ENCODE data around the gene DYRK1A. TPM values are rescaled to one million over a fixed set of nuclear protein-coding genes. Genes with fewer than 3 reads are reported as not detected.

Gene DYRK1A
- total RNA-seq, 2 donors from 2014 or later: 55.6 to 59.9 TPM

GRCh38 chr21:37558676-37559211, 192.2 kb downstream of the DYRK1A start:
- Mint-ChIP-seq H3K4me3 (no peak overlapping the region), H3K27me3 (peaks cover 8% of the 10 kb centered on the region)
- ATAC-seq (replicated peaks): no peak

GRCh38 chr21:37560385-37560784, 193.8 kb downstream of the DYRK1A start:
- Mint-ChIP-seq H3K27me3 (peaks cover 8% of the 10 kb centered on the region), H3K27ac (no peak overlapping the region), H3K4me1 (peaks cover 4% of the 10 kb centered on the region), H3K9me3 (no peaks in the 10 kb centered on the region), H3K4me3 (no peak overlapping the region), H3K36me3 (ENCODE audit: low read depth) (no peaks in the 10 kb centered on the region)
- ATAC-seq (replicated peaks): no peak

More at GRCh38 chr21:37558676-37559211, 192.2 kb downstream of the DYRK1A start:
- H3K27ac Mint-ChIP-seq: no peak overlapping the region
- no peaks in the 10 kb centered on the region for H3K9me3 Mint-ChIP-seq
- no peaks in the 10 kb centered on the region for H3K36me3 Mint-ChIP-seq (ENCODE audit: low read depth)
- H3K4me1 Mint-ChIP-seq: no peaks in the 10 kb centered on the region

- no peak for ATAC-seq (replicated peaks)
- H3K4me1 Mint-ChIP-seq: peaks cover 4% of the 10 kb centered on the region
- H3K4me3 Mint-ChIP-seq: no peak overlapping the region
- peaks cover 4% of the 10 kb centered on the region for H3K27me3 Mint-ChIP-seq
- H3K27ac Mint-ChIP-seq: no peak overlapping the region
- no peaks in the 10 kb centered on the region for H3K9me3 Mint-ChIP-seq
- H3K36me3 Mint-ChIP-seq (ENCODE audit: low read depth): no peaks in the 10 kb centered on the region
These were observed 194.9 kb downstream of the DYRK1A start for GRCh38 chr21:37561506-37561905.

- no peak for ATAC-seq (replicated peaks)
These were observed 195.7 kb downstream of the DYRK1A start for GRCh38 chr21:37561941-37562919.

GRCh38 chr21:37562920-37563640, 196.5 kb downstream of the DYRK1A start:
- no peaks in the 10 kb centered on the region for H3K9me3 Mint-ChIP-seq
- H3K27me3 Mint-ChIP-seq: peaks cover 4% of the 10 kb centered on the region
- peak overlapping the region; percentile 98 for H3K27ac Mint-ChIP-seq
- ATAC-seq (replicated peaks): peak; percentile 1
- H3K36me3 Mint-ChIP-seq (ENCODE audit: low read depth): no peaks in the 10 kb centered on the region
- H3K4me3 Mint-ChIP-seq: peak overlapping the region; percentile 91
- H3K4me1 Mint-ChIP-seq: peaks cover 4% of the 10 kb centered on the region

More at GRCh38 chr21:37561941-37562919, 195.7 kb downstream of the DYRK1A start:
- H3K27me3 Mint-ChIP-seq: peaks cover 4% of the 10 kb centered on the region
- no peaks in the 10 kb centered on the region for H3K9me3 Mint-ChIP-seq
- peaks cover 4% of the 10 kb centered on the region for H3K4me1 Mint-ChIP-seq
- peak overlapping the region; percentile 98 for H3K27ac Mint-ChIP-seq
- peak overlapping the region; percentile 91 for H3K4me3 Mint-ChIP-seq
- H3K36me3 Mint-ChIP-seq (ENCODE audit: low read depth): no peaks in the 10 kb centered on the region

- peak; percentile 86 for ATAC-seq (replicated peaks)
- Mint-ChIP-seq H3K9me3 (no peaks in the 10 kb centered on the region), H3K4me1 (peaks cover 4% of the 10 kb centered on the region), H3K27me3 (peaks cover under 1% of the 10 kb centered on the region), H3K4me3 (peak overlapping the region; percentile 91), H3K27ac (peak overlapping the region; percentile 98), H3K36me3 (ENCODE audit: low read depth) (no peaks in the 10 kb centered on the region)
These were observed 197.2 kb downstream of the DYRK1A start for GRCh38 chr21:37563641-37564340.

- peak; percentile 88 for ATAC-seq (replicated peaks)
- H3K36me3 Mint-ChIP-seq (ENCODE audit: low read depth): no peaks in the 10 kb centered on the region
- no peaks in the 10 kb centered on the region for H3K27me3 Mint-ChIP-seq
- H3K27ac Mint-ChIP-seq: peak overlapping the region; percentile 98
- peak overlapping the region; percentile 91 for H3K4me3 Mint-ChIP-seq
- peaks cover 4% of the 10 kb centered on the region for H3K4me1 Mint-ChIP-seq
- no peaks in the 10 kb centered on the region for H3K9me3 Mint-ChIP-seq
These were observed 197.9 kb downstream of the DYRK1A start for GRCh38 chr21:37564341-37564923.

GRCh38 chr21:37564924-37565529, 198.5 kb downstream of the DYRK1A start:
- no peaks in the 10 kb centered on the region for H3K9me3 Mint-ChIP-seq
- H3K4me3 Mint-ChIP-seq: peak overlapping the region; percentile 91
- no peak for ATAC-seq (replicated peaks)
- H3K36me3 Mint-ChIP-seq (ENCODE audit: low read depth): no peaks in the 10 kb centered on the region
- H3K27me3 Mint-ChIP-seq: no peaks in the 10 kb centered on the region
- H3K27ac Mint-ChIP-seq: peak overlapping the region; percentile 98
- peaks cover 4% of the 10 kb centered on the region for H3K4me1 Mint-ChIP-seq

GRCh38 chr21:37565530-37566223, 199.1 kb downstream of the DYRK1A start:
- Mint-ChIP-seq H3K9me3 (no peaks in the 10 kb centered on the region), H3K27me3 (no peaks in the 10 kb centered on the region), H3K4me1 (peaks cover 4% of the 10 kb centered on the region), H3K4me3 (peak overlapping the region; percentile 91), H3K27ac (peak overlapping the region; percentile 98), H3K36me3 (ENCODE audit: low read depth) (no peaks in the 10 kb centered on the region)
- ATAC-seq (replicated peaks): no peak

GRCh38 chr21:37566790-37567615, 200.4 kb downstream of the DYRK1A start:
- Mint-ChIP-seq H3K36me3 (ENCODE audit: low read depth) (no peaks in the 10 kb centered on the region), H3K4me1 (peaks cover 4% of the 10 kb centered on the region), H3K27ac (no peak overlapping the region), H3K27me3 (no peaks in the 10 kb centered on the region), H3K9me3 (no peaks in the 10 kb centered on the region), H3K4me3 (no peak overlapping the region)
- no peak for ATAC-seq (replicated peaks)

- ATAC-seq (replicated peaks): no peak
- Mint-ChIP-seq H3K4me3 (no peak overlapping the region), H3K27me3 (no peaks in the 10 kb centered on the region), H3K27ac (no peak overlapping the region), H3K4me1 (peaks cover 4% of the 10 kb centered on the region), H3K36me3 (ENCODE audit: low read depth) (no peaks in the 10 kb centered on the region), H3K9me3 (no peaks in the 10 kb centered on the region)
These were observed 201.8 kb downstream of the DYRK1A start for GRCh38 chr21:37568415-37568814.

GRCh38 chr21:37568916-37569315, 202.3 kb downstream of the DYRK1A start:
- no peak for ATAC-seq (replicated peaks)
- Mint-ChIP-seq H3K36me3 (ENCODE audit: low read depth) (no peaks in the 10 kb centered on the region), H3K27ac (no peak overlapping the region), H3K4me3 (no peak overlapping the region), H3K27me3 (no peaks in the 10 kb centered on the region), H3K4me1 (peaks cover 4% of the 10 kb centered on the region), H3K9me3 (no peaks in the 10 kb centered on the region)

Measured in activated T-helper 17 cell treated with anti-CD3 and anti-CD28 coated beads, Interleukin-2, amount 50 U/mL, for 72 hours (primary cell).